Breast epithelium (tissue), 3 donors: Measurements from ENCODE around the gene TRPC1.

Experiments used
- POLR2A ChIP-seq: fragments of 450-650 bp; IDR thresholded peaks from one replicate; pipeline ENCODE4 v1.6.1; 2016; ENCODE audit warnings: antibody characterized with exemption, mild to moderate bottlenecking, moderate library complexity
- POLR2AphosphoS5 ChIP-seq, 3 donors: sonication (generic); formaldehyde crosslinking; IDR thresholded peaks; one replicate each; pipeline ENCODE4 v1.6.1; 2017; ENCODE audit warnings: antibody characterized with exemption in 3 of 3
- TF ChIP-seq, protein P1 (sequence below), 3 donors: fragments of 450-650 bp; IDR thresholded peaks; one replicate each; pipeline ENCODE4 v1.5.1; 2016 to 2017; ENCODE audit warnings: antibody characterized with exemption in 3 of 3, mild to moderate bottlenecking in 3 of 3, moderate library complexity in 3 of 3

DNA sequence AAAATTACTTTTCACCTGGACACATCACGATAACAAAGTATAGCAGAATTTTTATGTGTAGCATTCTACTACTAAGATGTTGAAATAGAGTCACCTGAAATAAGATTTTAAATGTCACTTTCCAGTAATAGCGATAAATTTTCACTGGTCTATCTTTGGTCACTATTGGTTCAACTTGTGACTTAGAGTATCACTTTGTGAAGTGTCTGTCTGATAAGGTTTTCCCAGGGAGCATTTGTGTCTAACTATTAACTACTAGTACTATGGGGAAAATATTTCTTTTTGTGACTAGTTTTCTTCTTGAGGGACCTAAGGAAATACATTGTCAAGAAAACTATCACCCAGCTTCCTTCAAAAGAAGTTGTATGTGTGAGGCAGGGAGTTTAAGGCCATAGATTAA lies 11.0 kb downstream of the TRPC1 start:
- TF ChIP-seq POLR2A = no peak
- TF ChIP-seq, protein P1, sequence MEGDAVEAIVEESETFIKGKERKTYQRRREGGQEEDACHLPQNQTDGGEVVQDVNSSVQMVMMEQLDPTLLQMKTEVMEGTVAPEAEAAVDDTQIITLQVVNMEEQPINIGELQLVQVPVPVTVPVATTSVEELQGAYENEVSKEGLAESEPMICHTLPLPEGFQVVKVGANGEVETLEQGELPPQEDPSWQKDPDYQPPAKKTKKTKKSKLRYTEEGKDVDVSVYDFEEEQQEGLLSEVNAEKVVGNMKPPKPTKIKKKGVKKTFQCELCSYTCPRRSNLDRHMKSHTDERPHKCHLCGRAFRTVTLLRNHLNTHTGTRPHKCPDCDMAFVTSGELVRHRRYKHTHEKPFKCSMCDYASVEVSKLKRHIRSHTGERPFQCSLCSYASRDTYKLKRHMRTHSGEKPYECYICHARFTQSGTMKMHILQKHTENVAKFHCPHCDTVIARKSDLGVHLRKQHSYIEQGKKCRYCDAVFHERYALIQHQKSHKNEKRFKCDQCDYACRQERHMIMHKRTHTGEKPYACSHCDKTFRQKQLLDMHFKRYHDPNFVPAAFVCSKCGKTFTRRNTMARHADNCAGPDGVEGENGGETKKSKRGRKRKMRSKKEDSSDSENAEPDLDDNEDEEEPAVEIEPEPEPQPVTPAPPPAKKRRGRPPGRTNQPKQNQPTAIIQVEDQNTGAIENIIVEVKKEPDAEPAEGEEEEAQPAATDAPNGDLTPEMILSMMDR (IDR thresholded peaks at IDR 0.05) = no peak
- no peak for TF ChIP-seq POLR2AphosphoS5 (IDR thresholded peaks at IDR 0.05)
